ENCODE measurements around the gene PLA2G4D. TPM values are rescaled to one million over a fixed set of nuclear protein-coding genes. Genes with fewer than 3 reads are reported as not detected.

Gene PLA2G4D
- total and polyA plus RNA-seq, 10 of the 15 experiments (the other 5 are each of a cell fraction or from before 2014, with no cell fraction given), result 0.03 TPM; not detected in 9

DNA sequence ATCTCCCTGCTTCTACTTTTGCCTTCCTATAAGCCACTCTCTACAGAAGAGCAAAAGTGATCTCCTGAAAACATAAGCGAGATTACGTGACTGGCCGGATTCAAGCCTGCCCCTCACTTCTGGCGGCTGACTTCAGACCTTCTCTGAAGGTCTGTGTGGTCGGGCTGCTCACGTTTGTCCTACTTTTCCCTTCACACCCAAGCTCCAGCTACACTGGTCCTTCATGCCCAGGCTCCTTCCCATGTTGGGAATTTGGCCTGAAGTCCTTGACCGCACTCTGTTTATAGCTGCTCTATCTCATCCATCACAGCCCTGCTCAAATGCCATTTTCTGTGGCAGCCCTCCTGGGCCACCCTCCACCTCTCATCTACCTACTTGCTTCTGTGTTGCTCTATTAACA is 66.8 kb downstream of the PLA2G4D start (continued):
- TF ChIP-seq, protein P1, sequence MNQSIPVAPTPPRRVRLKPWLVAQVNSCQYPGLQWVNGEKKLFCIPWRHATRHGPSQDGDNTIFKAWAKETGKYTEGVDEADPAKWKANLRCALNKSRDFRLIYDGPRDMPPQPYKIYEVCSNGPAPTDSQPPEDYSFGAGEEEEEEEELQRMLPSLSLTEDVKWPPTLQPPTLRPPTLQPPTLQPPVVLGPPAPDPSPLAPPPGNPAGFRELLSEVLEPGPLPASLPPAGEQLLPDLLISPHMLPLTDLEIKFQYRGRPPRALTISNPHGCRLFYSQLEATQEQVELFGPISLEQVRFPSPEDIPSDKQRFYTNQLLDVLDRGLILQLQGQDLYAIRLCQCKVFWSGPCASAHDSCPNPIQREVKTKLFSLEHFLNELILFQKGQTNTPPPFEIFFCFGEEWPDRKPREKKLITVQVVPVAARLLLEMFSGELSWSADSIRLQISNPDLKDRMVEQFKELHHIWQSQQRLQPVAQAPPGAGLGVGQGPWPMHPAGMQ (IDR thresholded peaks at IDR 0.05; ENCODE audit: borderline replicate concordance), result no peak
- TF ChIP-seq SUZ12 (IDR thresholded peaks at IDR 0.05; ENCODE audit: unreplicated experiment) (no peak), SPI1 (IDR thresholded peaks at IDR 0.05; ENCODE audit: borderline replicate concordance, insufficient read depth, low read depth, low read length) (no peak), SMAD1 (IDR thresholded peaks at IDR 0.05; ENCODE audit: low read depth, partially characterized antibody) (no peak), RCOR1 (conservative IDR thresholded peaks at IDR 0.05; ENCODE audit: low read depth, low read length) (no peak), WRNIP1 (IDR thresholded peaks at IDR 0.05; ENCODE audit: borderline replicate concordance, low read depth, low read length) (no peak)

DNA sequence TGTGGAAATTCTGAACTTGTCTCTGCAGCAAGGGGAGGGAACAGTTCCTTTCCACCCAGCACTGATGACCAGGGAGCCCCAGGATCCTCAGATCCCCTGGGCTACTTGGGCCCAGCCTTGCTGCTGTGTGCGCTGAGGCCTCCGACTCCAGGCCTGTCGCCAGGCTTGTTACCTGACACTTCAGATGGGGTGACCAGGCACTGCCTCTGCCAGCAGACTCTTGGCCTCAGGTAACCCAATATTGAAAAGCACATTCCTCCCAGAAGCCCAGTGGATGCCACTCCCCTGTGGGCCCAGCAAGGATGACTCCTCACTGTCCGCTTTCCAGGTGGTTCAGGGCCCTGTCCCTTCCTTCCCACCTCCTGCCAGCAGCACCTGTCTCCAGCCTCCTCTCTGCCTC is 70.1 kb downstream of the PLA2G4D start:
- no peak for ATAC-seq
- H3K9me3 ChIP-seq (replicated peaks; ENCODE audit: control insufficient read depth, insufficient read depth, low read length), result no peaks in the 10 kb centered on the region; the same call in 2 of the 3 replicates
- H3K27ac ChIP-seq (ENCODE audit: control insufficient read depth, insufficient read depth), result no peak overlapping the region
- 83% methylated on average over 3 of the region's 4 CpGs for whole genome bisulfite sequencing (ENCODE audit: insufficient coverage, insufficient replicate concordance, low lambda C conversion rate, missing lambda C conversion rate)
- H3K4me3 ChIP-seq, result no peak overlapping the region
- CTCF ChIA-PET, result no interaction called here
- no peaks in the 10 kb centered on the region for H3K36me3 ChIP-seq (ENCODE audit: control insufficient read depth in 2 of 2, insufficient read depth in 2 of 2, low read length in 1 of 2)
- H3K9ac ChIP-seq (ENCODE audit: control insufficient read depth, insufficient read depth, low read length), result no peak overlapping the region
- POLR2A ChIA-PET, result interaction anchor here (0.7 kb wide), 1 partner anchor 27 kb away, joined by 3 read pairs; no protein-coding TSS in a partner anchor
- H3K79me2 ChIP-seq (ENCODE audit: control insufficient read depth, insufficient read depth, low read length), result no peaks in the 10 kb centered on the region
- in situ Hi-C loops (cut with MboI), result no loop called here
- H3K4me1 ChIP-seq (ENCODE audit: control insufficient read depth, insufficient read depth, low read length), result no peaks in the 10 kb centered on the region
- no peak for DNase-seq (ENCODE audit: low read depth, low spot score)
- no peaks in the 10 kb centered on the region for H4K20me1 ChIP-seq (ENCODE audit: control insufficient read depth, insufficient read depth)
- H2AFZ ChIP-seq (ENCODE audit: control insufficient read depth, low read depth, low read length), result no peak overlapping the region
- FAIRE-seq, result no peak
- H3K27me3 ChIP-seq (replicated peaks in 1 of 2; ENCODE audit: control insufficient read depth in 2 of 2, insufficient read depth in 2 of 2, low read length in 1 of 2), result no peaks in the 10 kb centered on the region
- TF ChIP-seq, protein P2, sequence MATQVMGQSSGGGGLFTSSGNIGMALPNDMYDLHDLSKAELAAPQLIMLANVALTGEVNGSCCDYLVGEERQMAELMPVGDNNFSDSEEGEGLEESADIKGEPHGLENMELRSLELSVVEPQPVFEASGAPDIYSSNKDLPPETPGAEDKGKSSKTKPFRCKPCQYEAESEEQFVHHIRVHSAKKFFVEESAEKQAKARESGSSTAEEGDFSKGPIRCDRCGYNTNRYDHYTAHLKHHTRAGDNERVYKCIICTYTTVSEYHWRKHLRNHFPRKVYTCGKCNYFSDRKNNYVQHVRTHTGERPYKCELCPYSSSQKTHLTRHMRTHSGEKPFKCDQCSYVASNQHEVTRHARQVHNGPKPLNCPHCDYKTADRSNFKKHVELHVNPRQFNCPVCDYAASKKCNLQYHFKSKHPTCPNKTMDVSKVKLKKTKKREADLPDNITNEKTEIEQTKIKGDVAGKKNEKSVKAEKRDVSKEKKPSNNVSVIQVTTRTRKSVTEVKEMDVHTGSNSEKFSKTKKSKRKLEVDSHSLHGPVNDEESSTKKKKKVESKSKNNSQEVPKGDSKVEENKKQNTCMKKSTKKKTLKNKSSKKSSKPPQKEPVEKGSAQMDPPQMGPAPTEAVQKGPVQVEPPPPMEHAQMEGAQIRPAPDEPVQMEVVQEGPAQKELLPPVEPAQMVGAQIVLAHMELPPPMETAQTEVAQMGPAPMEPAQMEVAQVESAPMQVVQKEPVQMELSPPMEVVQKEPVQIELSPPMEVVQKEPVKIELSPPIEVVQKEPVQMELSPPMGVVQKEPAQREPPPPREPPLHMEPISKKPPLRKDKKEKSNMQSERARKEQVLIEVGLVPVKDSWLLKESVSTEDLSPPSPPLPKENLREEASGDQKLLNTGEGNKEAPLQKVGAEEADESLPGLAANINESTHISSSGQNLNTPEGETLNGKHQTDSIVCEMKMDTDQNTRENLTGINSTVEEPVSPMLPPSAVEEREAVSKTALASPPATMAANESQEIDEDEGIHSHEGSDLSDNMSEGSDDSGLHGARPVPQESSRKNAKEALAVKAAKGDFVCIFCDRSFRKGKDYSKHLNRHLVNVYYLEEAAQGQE (IDR thresholded peaks at IDR 0.05; ENCODE audit: low read depth, low read length), result no peak
- TF ChIP-seq, protein P3, sequence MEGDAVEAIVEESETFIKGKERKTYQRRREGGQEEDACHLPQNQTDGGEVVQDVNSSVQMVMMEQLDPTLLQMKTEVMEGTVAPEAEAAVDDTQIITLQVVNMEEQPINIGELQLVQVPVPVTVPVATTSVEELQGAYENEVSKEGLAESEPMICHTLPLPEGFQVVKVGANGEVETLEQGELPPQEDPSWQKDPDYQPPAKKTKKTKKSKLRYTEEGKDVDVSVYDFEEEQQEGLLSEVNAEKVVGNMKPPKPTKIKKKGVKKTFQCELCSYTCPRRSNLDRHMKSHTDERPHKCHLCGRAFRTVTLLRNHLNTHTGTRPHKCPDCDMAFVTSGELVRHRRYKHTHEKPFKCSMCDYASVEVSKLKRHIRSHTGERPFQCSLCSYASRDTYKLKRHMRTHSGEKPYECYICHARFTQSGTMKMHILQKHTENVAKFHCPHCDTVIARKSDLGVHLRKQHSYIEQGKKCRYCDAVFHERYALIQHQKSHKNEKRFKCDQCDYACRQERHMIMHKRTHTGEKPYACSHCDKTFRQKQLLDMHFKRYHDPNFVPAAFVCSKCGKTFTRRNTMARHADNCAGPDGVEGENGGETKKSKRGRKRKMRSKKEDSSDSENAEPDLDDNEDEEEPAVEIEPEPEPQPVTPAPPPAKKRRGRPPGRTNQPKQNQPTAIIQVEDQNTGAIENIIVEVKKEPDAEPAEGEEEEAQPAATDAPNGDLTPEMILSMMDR (IDR thresholded peaks at IDR 0.05 in 2 of 3, conservative IDR thresholded peaks at IDR 0.05 in 1 of 3; ENCODE audit: control insufficient read depth in 2 of 3, extremely low read depth in 1 of 3, insufficient read depth in 1 of 3, low read depth in 3 of 3, low read length in 3 of 3), result no peak
- TF ChIP-seq CHD1 (IDR thresholded peaks at IDR 0.05; ENCODE audit: low read depth, low read length), result no peak
- no peak overlapping the region for H3K4me2 ChIP-seq (ENCODE audit: control insufficient read depth, insufficient read depth)
- SMC1A ChIA-PET (ENCODE audit: uncharacterized antibody, unreplicated experiment), result no interaction called here
- no TSS peak for BruUV-seq (replicated peaks)
- RAD21 ChIA-PET (ENCODE audit: unreplicated experiment), result no interaction called here
- intact Hi-C loops (cut with micrococcal nuclease; ENCODE audit: unreplicated experiment), result no loop called here

Data from GM12878 (cell line).